ENCODE results near the gene PRKAR1B. TPM values are rescaled to one million over a fixed set of nuclear protein-coding genes. Genes with fewer than 3 reads are reported as not detected.

Gene PRKAR1B
- total and polyA plus RNA-seq, 8 donors = 16.3 to 43.5 (median 37.6) TPM

GRCh38 chr7:533266-533665, 193.8 kb downstream of the PRKAR1B start:
- H3K4me3 ChIP-seq = no peak overlapping the region
- peaks cover 0 to 27% of the 10 kb centered on the region in 2 donors for H3K27me3 ChIP-seq
- H3K36me3 ChIP-seq = no peaks in the 10 kb centered on the region
- DNase-seq (no peak), ATAC-seq (no peak)
- peaks cover 0 to 3% of the 10 kb centered on the region in 2 donors for H3K9me3 ChIP-seq
- intact Hi-C loops (cut with DNase I) = no loop called here
- H3K27ac ChIP-seq = no peak overlapping the region
- TF ChIP-seq CTCF (IDR thresholded peaks at IDR 0.05) = no peak
- H3K4me1 ChIP-seq = peaks cover 6 to 8% of the 10 kb centered on the region in 2 donors

- no peak overlapping the region for H3K27ac ChIP-seq
- peaks cover 0 to under 1% of the 10 kb centered on the region in 2 donors for H3K4me1 ChIP-seq
- DNase-seq (no peak), ATAC-seq (no peak)
- no peaks in the 10 kb centered on the region for H3K36me3 ChIP-seq
- H3K4me3 ChIP-seq = no peak overlapping the region
- intact Hi-C loops (cut with DNase I) = no loop called here
- no peak for TF ChIP-seq CTCF (IDR thresholded peaks at IDR 0.05)
- peaks cover 0 to 27% of the 10 kb centered on the region in 2 donors for H3K27me3 ChIP-seq
- peaks cover 0 to 3% of the 10 kb centered on the region in 2 donors for H3K9me3 ChIP-seq
These were observed 194.5 kb downstream of the PRKAR1B start for GRCh38 chr7:532379-533143.

- no peak overlapping the region for H3K4me3 ChIP-seq
- ATAC-seq (no peak), DNase-seq (no peak)
- no peaks in the 10 kb centered on the region for H3K9me3 ChIP-seq
- intact Hi-C loops (cut with DNase I) = no loop called here
- H3K27ac ChIP-seq = no peak overlapping the region
- no peaks in the 10 kb centered on the region for H3K36me3 ChIP-seq
- no peak for TF ChIP-seq CTCF (IDR thresholded peaks at IDR 0.05)
- H3K4me1 ChIP-seq = no peaks in the 10 kb centered on the region
- H3K27me3 ChIP-seq = peaks cover 0 to 27% of the 10 kb centered on the region in 2 donors
These were observed 195.3 kb downstream of the PRKAR1B start for GRCh38 chr7:531777-532176.

GRCh38 chr7:528451-528850, 198.6 kb downstream of the PRKAR1B start:
- H3K4me1 ChIP-seq = no peaks in the 10 kb centered on the region
- intact Hi-C loops (cut with DNase I) = no loop called here

More at GRCh38 chr7:528451-528850, 198.6 kb downstream of the PRKAR1B start:
- ATAC-seq (no peak), DNase-seq (no peak)
- no peak overlapping the region for H3K27ac ChIP-seq
- H3K9me3 ChIP-seq = no peaks in the 10 kb centered on the region
- no peaks in the 10 kb centered on the region for H3K36me3 ChIP-seq
- peaks cover 0 to 39% of the 10 kb centered on the region in 2 donors for H3K27me3 ChIP-seq
- no peak overlapping the region for H3K4me3 ChIP-seq
- no peak for TF ChIP-seq CTCF (IDR thresholded peaks at IDR 0.05)
